SU-DHL-6 (cell line): ENCODE measurements around the gene ANKLE1.

Experiments
- CTCF ChIP-seq: fragments of 200-600 bp; sonication (generic); IDR thresholded peaks from one replicate; pipeline ENCODE4 v1.5.1; 2017; ENCODE audit warnings: antibody characterized with exemption, mild to moderate bottlenecking, low read length, moderate library complexity; ENCODE audit not compliant: insufficient read depth, poor library complexity, severe bottlenecking
- EZH2phosphoT487 ChIP-seq: fragments of 200-600 bp; sonication (generic), shearing (Covaris generic); conservative IDR thresholded peaks from 2 replicates; pipeline ENCODE4 v1.6.1; 2018; ENCODE audit warnings: mild to moderate bottlenecking, antibody characterized with exemption, low read length, moderate library complexity, mixed read lengths

DNA sequence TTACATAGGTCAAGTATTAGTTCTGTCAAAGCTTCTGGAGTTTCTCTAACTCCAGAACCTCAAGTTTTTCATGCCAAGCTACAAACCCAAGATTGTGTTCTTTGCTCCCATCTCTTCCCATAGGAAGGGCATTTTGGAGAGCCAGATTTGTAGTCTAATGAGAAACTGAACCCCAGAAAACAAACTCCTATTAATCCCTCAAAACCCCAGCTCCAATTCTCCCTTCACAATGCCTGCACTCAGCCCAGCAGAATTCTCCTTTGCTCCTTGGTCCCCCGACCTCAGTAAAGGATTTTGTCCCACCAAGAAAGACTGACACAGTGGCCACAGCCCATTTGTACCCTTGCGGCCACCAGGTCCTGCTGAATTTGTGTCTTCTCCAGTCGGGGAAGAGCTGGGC, 25.6 kb upstream of the ANKLE1 start:
- TF ChIP-seq CTCF (no peak), EZH2phosphoT487 (no peak)
